HCT116 (cell line): ENCODE results near the gene LRRFIP1. TPM values are rescaled to one million over a fixed set of nuclear protein-coding genes. Genes with fewer than 3 reads are reported as not detected.

Source experiments
- ATAC-seq: fragments of 200-7000 bp; cut with Tn5 transposase; 2 replicates; pipeline ENCODE4 v1.9.1; 2020; ENCODE audit warnings: mild to moderate bottlenecking, moderate library complexity
- BruUV-seq: library from RNA; stranded (reverse); fragments of 400-500 nt; replicated peaks from 2 replicates; lab custom pipeline; 2021; lab: Mats Ljungman, UMichigan
- CTCF ChIA-PET: fragments of 300-600 bp; sonication (Branson Sonifier 250); formaldehyde crosslinking; loops from one replicate; lab custom pipeline; 2021; ENCODE audit warnings: antibody characterized with exemption; lab: Charles Lee
- POLR2A ChIA-PET: fragments of 300-600, 350-600 bp; sonication (Branson Sonifier 250); formaldehyde crosslinking; loops from one replicate; lab custom pipeline; 2021; ENCODE audit warnings: antibody characterized with exemption; lab: Charles Lee
- RAD21 ChIA-PET, 2 experiments: fragments of 300-600 bp; sonication (Branson Sonifier 250); formaldehyde crosslinking; loops; one replicate each; lab custom pipeline; 2023; ENCODE audit warnings: low total read pairs in 2 of 2; ENCODE audit not compliant: uncharacterized antibody in 2 of 2, unreplicated experiment in 2 of 2, low non-redundant PET in 1 of 2; lab: Charles Lee
- DNase-seq: peaks from one replicate; pipeline ENCODE4 v3.0.0-alpha.2; 2010; ENCODE audit warnings: low read depth, low spot score
- H2AFZ ChIP-seq: fragments of 200-600 bp; shearing (Covaris generic), sonication (generic); 2 replicates; pipeline ENCODE4 v1.6.1; 2017; ENCODE audit warnings: low read depth, mixed run types, mixed read lengths, antibody characterized with exemption, low read length; ENCODE audit not compliant: poor library complexity, severe bottlenecking
- H3K27ac ChIP-seq: 2 replicates; pipeline ENCODE4 v1.5.1; 2012; ENCODE audit warnings: low read depth, low read length
- H3K27me3 ChIP-seq: fragments of 200-600 bp; sonication (generic); 2 replicates; pipeline ENCODE4 v1.6.1; 2016; ENCODE audit warnings: mixed run types, low read length, mixed read lengths; ENCODE audit not compliant: insufficient read depth
- H3K36me3 ChIP-seq, 2 experiments: fragments of 200-500 bp in 1 of 2; fragments of 200-600 bp in 1 of 2; sonication (Bioruptor generic) in 1 of 2; sonication (generic) in 1 of 2; 2 replicates each; pipeline versions ENCODE4 v1.5.1 to v1.6.1; 2014 to 2016; ENCODE audit warnings: low read length in 2 of 2, inconsistent platforms in 1 of 2, mixed read lengths in 1 of 2, mixed run types in 1 of 2; ENCODE audit not compliant: insufficient read depth in 2 of 2, control insufficient read depth in 1 of 2
- H3K4me1 ChIP-seq, 2 experiments: fragments of 200-600 bp in 1 of 2; sonication (generic) in 1 of 2; 2 replicates each; pipeline versions ENCODE4 v1.5.1 to v1.6.1; 2012 to 2017; ENCODE audit warnings: low read length in 2 of 2, inconsistent platforms in 1 of 2, mild to moderate bottlenecking in 1 of 2, mixed read lengths in 1 of 2, mixed run types in 1 of 2, moderate library complexity in 1 of 2; ENCODE audit not compliant: insufficient read depth in 2 of 2, control insufficient read depth in 1 of 2
- H3K4me2 ChIP-seq: fragments of 200-600 bp; sonication (generic); 2 replicates; pipeline ENCODE4 v1.6.1; 2017; ENCODE audit warnings: mixed run types, low read length, mixed read lengths
- H3K4me3 ChIP-seq, 2 experiments: fragments of 200-600 bp in 1 of 2; sonication (generic) in 1 of 2; replicated peaks in 1 of 2; 2 replicates each; pipeline ENCODE4 v1.5.1; 2011 to 2016; ENCODE audit warnings: low read length in 2 of 2, control low read depth in 1 of 2, low read depth in 1 of 2, mild to moderate bottlenecking in 1 of 2, mixed read lengths in 1 of 2, mixed run types in 1 of 2
- H3K79me2 ChIP-seq: fragments of 200-600 bp; sonication (generic); 2 replicates; pipeline ENCODE4 v1.6.1; 2017; ENCODE audit warnings: mild to moderate bottlenecking, mixed run types, low read length, moderate library complexity, mixed read lengths; ENCODE audit not compliant: insufficient read depth
- H3K9ac ChIP-seq: fragments of 200-600 bp; sonication (generic); 2 replicates; pipeline ENCODE4 v1.6.1; 2016; ENCODE audit warnings: low read length, mixed read lengths
- H3K9me2 ChIP-seq: fragments of 200-600 bp; sonication (generic), shearing (Covaris generic); 2 replicates; pipeline ENCODE4 v1.6.1; 2017; ENCODE audit warnings: mixed run types, mild to moderate bottlenecking, moderate library complexity; ENCODE audit not compliant: insufficient read depth
- H3K9me3 ChIP-seq, 2 experiments: fragments of 200-500 bp in 1 of 2; fragments of 200-600 bp in 1 of 2; sonication (Bioruptor generic) in 1 of 2; sonication (generic) in 1 of 2; 2 replicates each; pipeline ENCODE4 v1.6.1; 2014 to 2017; ENCODE audit warnings: low read length in 2 of 2, mixed read lengths in 2 of 2, inconsistent platforms in 1 of 2, low read depth in 1 of 2, mild to moderate bottlenecking in 1 of 2, mixed run types in 1 of 2, moderate library complexity in 1 of 2; ENCODE audit not compliant: control insufficient read depth in 1 of 2, insufficient read depth in 1 of 2
- H4K20me1 ChIP-seq: fragments of 200-600 bp; sonication (generic), shearing (Covaris generic); 2 replicates; pipeline ENCODE4 v1.6.1; 2017; ENCODE audit warnings: mixed run types, mild to moderate bottlenecking, moderate library complexity; ENCODE audit not compliant: insufficient read depth
- CBX3 ChIP-seq: IDR thresholded peaks from 2 replicates; pipeline ENCODE4 v1.6.1; 2012; ENCODE audit warnings: low read depth
- CEBPB ChIP-seq: IDR thresholded peaks from 2 replicates; pipeline ENCODE4 v1.6.1; 2012; ENCODE audit warnings: low read depth
- EGR1 ChIP-seq: IDR thresholded peaks from 2 replicates; pipeline ENCODE4 v1.6.1; 2012; ENCODE audit warnings: low read depth
- ELF1 ChIP-seq: IDR thresholded peaks from 2 replicates; pipeline ENCODE4 v1.6.1; 2012; ENCODE audit warnings: low read depth, borderline replicate concordance
- JUND ChIP-seq: IDR thresholded peaks from 2 replicates; pipeline ENCODE4 v1.6.1; 2012
- POLR2A ChIP-seq: IDR thresholded peaks from 2 replicates; pipeline ENCODE4 v1.7.0; 2011; ENCODE audit warnings: borderline replicate concordance; ENCODE audit not compliant: insufficient read depth, insufficient read length; ENCODE audit errors: extremely low read depth
- SRF ChIP-seq: IDR thresholded peaks from 2 replicates; pipeline ENCODE4 v1.6.1; 2012; ENCODE audit warnings: low read depth
- TCF7L2 ChIP-seq: IDR thresholded peaks from 2 replicates; pipeline ENCODE4 v1.7.0; 2011; ENCODE audit warnings: borderline replicate concordance, inconsistent platforms; ENCODE audit not compliant: insufficient read depth, insufficient read length; ENCODE audit errors: extremely low read depth
- YY1 ChIP-seq: IDR thresholded peaks from 2 replicates; pipeline ENCODE4 v1.6.1; 2011; ENCODE audit warnings: low read length, low read depth, moderate library complexity, mild to moderate bottlenecking; ENCODE audit not compliant: insufficient replicate concordance; ENCODE audit errors: extremely low read depth
- ZFX ChIP-seq: fragments of 450-650 bp; IDR thresholded peaks from 2 replicates; pipeline ENCODE4 v1.6.1; 2017
- ZNF274 ChIP-seq: fragments of 200-500 bp; sonication (Bioruptor generic); IDR thresholded peaks from 2 replicates; pipeline ENCODE4 v1.6.1; 2014; ENCODE audit warnings: mild to moderate bottlenecking, low read depth, low read length, inconsistent platforms
- intact Hi-C: fragments of 100-400 bp; cut with micrococcal nuclease; formaldehyde crosslinking; loops from 2 replicates; pipeline ENCODE4 v1.10.0; 2022
- total RNA-seq: library from RNA; stranded (reverse); gene quantifications from one replicate; pipeline ENCODE4 v1.2.1, GENCODE V29; 2021; ENCODE audit not compliant: unreplicated experiment
- TF ChIP-seq, protein P1 (sequence below): IDR thresholded peaks from 2 replicates; pipeline ENCODE4 v1.6.1; 2012
- TF ChIP-seq, protein P2 (sequence below): IDR thresholded peaks from 2 replicates; pipeline ENCODE4 v1.6.1; 2012; ENCODE audit warnings: low read depth

The LRRFIP1 gene
- total RNA-seq, 1 experiment from 2014 or later, result 76.9 TPM

DNA sequence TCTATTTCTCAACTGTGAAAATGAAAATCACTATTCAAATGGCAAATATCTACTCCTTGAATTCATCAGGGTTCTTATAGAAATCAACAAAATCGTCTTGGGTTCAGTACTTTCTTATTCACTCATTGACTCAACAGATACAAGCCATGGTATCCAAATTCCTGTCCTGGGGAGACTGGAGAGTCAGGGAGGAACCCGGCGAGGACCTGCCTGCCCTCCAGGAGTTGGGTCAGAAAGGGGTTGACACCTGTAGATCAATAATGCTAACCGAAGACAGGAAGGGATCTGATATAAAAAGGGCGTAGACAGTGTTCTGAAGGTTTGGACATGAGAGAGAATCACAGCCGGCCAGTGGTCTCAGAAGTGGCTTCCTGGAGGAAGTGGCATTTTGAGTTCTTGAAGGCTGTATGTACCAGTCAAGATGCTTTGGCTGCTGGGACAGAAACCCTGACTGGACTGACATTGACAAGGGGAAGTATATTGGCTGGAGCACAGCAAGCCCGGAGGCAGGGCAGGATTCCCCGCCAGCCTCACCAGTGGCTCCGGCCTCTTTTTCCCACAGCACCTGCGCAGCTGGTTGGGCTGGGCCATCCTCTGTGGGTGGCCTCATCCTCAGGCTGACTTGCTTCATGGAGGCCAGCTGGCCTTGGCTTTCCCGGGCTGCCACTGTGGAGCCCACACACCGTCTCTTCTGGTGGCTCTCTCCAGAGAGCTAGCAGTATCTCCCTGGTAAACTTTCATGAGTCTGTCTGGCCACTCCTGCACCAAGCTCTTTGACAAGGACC, 3.0 kb downstream of the LRRFIP1 start:
- Histone ChIP-seq H3K36me3 (no peaks in the 10 kb centered on the region), H4K20me1 (no peaks in the 10 kb centered on the region), H3K9me3 (no peaks in the 10 kb centered on the region), H3K27ac (no peak overlapping the region), H3K4me3 (no peak overlapping the region), H3K4me1 (no peaks in the 10 kb centered on the region), H3K79me2 (no peaks in the 10 kb centered on the region), H2AFZ (no peak overlapping the region), H3K4me2 (no peak overlapping the region), H3K9me2 (no peaks in the 10 kb centered on the region), H3K9ac (no peak overlapping the region), H3K27me3 (no peaks in the 10 kb centered on the region)
- ChIA-PET RAD21 (no interaction called here), CTCF (no interaction called here), POLR2A (no interaction called here)
- no peak for TF ChIP-seq SRF
- no peak for TF ChIP-seq POLR2A
- TF ChIP-seq, protein P1, sequence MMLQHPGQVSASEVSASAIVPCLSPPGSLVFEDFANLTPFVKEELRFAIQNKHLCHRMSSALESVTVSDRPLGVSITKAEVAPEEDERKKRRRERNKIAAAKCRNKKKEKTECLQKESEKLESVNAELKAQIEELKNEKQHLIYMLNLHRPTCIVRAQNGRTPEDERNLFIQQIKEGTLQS, result no peak
- no peak for TF ChIP-seq TCF7L2
- no peak for TF ChIP-seq CEBPB
- TF ChIP-seq ZFX, result no peak
- no peak for TF ChIP-seq EGR1
- intact Hi-C loops, result no loop called here
- ATAC-seq, result no peak
- DNase-seq, result no peak
- no TSS peak for BruUV-seq

- Histone ChIP-seq H3K79me2 (no peaks in the 10 kb centered on the region), H3K27me3 (no peaks in the 10 kb centered on the region), H3K9me3 (no peaks in the 10 kb centered on the region), H3K4me2 (no peak overlapping the region), H3K9me2 (no peaks in the 10 kb centered on the region), H3K36me3 (no peaks in the 10 kb centered on the region), H3K9ac (no peak overlapping the region), H4K20me1 (no peaks in the 10 kb centered on the region), H2AFZ (no peak overlapping the region), H3K27ac (no peak overlapping the region), H3K4me1 (no peaks in the 10 kb centered on the region), H3K4me3 (no peak overlapping the region)
- ChIA-PET CTCF (no interaction called here), POLR2A (no interaction called here), RAD21 (no interaction called here)
- no peak for DNase-seq
- BruUV-seq, result no TSS peak
- no peak for ATAC-seq
- intact Hi-C loops, result no loop called here
- TF ChIP-seq ZNF274, result no peak
- no peak for TF ChIP-seq YY1
- TF ChIP-seq POLR2A, result no peak
- TF ChIP-seq JUND, result no peak
- TF ChIP-seq ELF1, result no peak
- TF ChIP-seq, protein P2, sequence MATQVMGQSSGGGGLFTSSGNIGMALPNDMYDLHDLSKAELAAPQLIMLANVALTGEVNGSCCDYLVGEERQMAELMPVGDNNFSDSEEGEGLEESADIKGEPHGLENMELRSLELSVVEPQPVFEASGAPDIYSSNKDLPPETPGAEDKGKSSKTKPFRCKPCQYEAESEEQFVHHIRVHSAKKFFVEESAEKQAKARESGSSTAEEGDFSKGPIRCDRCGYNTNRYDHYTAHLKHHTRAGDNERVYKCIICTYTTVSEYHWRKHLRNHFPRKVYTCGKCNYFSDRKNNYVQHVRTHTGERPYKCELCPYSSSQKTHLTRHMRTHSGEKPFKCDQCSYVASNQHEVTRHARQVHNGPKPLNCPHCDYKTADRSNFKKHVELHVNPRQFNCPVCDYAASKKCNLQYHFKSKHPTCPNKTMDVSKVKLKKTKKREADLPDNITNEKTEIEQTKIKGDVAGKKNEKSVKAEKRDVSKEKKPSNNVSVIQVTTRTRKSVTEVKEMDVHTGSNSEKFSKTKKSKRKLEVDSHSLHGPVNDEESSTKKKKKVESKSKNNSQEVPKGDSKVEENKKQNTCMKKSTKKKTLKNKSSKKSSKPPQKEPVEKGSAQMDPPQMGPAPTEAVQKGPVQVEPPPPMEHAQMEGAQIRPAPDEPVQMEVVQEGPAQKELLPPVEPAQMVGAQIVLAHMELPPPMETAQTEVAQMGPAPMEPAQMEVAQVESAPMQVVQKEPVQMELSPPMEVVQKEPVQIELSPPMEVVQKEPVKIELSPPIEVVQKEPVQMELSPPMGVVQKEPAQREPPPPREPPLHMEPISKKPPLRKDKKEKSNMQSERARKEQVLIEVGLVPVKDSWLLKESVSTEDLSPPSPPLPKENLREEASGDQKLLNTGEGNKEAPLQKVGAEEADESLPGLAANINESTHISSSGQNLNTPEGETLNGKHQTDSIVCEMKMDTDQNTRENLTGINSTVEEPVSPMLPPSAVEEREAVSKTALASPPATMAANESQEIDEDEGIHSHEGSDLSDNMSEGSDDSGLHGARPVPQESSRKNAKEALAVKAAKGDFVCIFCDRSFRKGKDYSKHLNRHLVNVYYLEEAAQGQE, result no peak
- TF ChIP-seq CBX3, result no peak
- no peak for TF ChIP-seq ZFX
These were observed 3.8 kb downstream of the LRRFIP1 start for GRCh38 chr2:237631007-237631785.
